ENCODE data around the gene C1orf216.
"Not testable (repeated sequence)": the region's sequence is repeated elsewhere in the genome, so short reads cannot be mapped to it uniquely, and the experiment has no call there.

Gene C1orf216

DNA sequence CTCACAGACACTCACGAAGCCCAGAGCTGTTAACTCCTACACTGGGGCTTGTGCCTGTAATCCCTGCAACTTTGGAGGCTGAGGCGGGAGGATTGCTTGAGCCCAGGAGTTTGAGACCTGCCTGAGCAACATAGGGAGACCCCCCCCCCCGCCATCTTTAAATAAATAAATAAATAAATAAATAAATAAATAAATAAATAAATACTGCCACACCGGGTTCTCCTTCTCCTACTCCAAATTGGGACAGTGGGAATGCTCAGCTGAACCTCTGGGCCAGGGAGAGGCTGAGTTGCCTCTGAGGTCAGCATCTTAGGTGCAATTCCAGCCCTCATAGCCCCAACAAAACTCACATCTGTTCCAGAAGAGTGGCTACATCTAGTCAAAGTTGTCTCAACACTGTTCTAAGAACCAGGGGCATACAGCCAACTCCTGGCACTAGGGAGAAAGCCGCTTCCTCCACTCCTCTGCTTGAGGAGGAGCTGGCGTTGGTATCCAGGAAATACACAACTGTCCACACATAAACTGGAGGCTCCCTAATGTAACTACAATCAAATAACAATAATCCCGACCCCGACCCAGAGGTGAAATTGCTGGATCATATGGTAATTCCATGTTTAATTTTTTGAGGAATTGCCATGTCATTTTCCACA, 27.0 kb downstream of the C1orf216 start:
- Histone ChIP-seq H3K36me3 (ENCODE audit: low read length) (no peaks in the 10 kb centered on the region), H4K20me1 (ENCODE audit: low read depth, low read length) (no peaks in the 10 kb centered on the region), H3K9ac (ENCODE audit: low read length) (no peak overlapping the region), H3K27me3 (ENCODE audit: low read length) (no peaks in the 10 kb centered on the region), H3F3A (ENCODE audit: insufficient read depth) (no peaks in the 10 kb centered on the region), H2AFZ (ENCODE audit: low read depth, low read length, severe bottlenecking) (no peak overlapping the region), H3K9me3 (ENCODE audit: insufficient read depth, low read length) (no peaks in the 10 kb centered on the region), H3K27ac (ENCODE audit: low read depth, low read length) (no peak overlapping the region), H3K79me2 (ENCODE audit: insufficient read depth, low read length) (no peaks in the 10 kb centered on the region), H3K4me3 (ENCODE audit: insufficient read depth, low read length, poor library complexity, severe bottlenecking) (no peak overlapping the region), H3K4me2 (ENCODE audit: low read depth, low read length, poor library complexity, severe bottlenecking) (no peak overlapping the region), H3K9me2 (replicated peaks; ENCODE audit: insufficient read depth, low read length) (no peaks in the 10 kb centered on the region)
- TF ChIP-seq, protein P1, sequence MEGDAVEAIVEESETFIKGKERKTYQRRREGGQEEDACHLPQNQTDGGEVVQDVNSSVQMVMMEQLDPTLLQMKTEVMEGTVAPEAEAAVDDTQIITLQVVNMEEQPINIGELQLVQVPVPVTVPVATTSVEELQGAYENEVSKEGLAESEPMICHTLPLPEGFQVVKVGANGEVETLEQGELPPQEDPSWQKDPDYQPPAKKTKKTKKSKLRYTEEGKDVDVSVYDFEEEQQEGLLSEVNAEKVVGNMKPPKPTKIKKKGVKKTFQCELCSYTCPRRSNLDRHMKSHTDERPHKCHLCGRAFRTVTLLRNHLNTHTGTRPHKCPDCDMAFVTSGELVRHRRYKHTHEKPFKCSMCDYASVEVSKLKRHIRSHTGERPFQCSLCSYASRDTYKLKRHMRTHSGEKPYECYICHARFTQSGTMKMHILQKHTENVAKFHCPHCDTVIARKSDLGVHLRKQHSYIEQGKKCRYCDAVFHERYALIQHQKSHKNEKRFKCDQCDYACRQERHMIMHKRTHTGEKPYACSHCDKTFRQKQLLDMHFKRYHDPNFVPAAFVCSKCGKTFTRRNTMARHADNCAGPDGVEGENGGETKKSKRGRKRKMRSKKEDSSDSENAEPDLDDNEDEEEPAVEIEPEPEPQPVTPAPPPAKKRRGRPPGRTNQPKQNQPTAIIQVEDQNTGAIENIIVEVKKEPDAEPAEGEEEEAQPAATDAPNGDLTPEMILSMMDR (IDR thresholded peaks at IDR 0.05; ENCODE audit: insufficient read depth, low read length, poor library complexity, severe bottlenecking) = no peak
- TF ChIP-seq EZH2phosphoT487 (conservative IDR thresholded peaks at IDR 0.05; ENCODE audit: low read length) = no peak

DNA sequence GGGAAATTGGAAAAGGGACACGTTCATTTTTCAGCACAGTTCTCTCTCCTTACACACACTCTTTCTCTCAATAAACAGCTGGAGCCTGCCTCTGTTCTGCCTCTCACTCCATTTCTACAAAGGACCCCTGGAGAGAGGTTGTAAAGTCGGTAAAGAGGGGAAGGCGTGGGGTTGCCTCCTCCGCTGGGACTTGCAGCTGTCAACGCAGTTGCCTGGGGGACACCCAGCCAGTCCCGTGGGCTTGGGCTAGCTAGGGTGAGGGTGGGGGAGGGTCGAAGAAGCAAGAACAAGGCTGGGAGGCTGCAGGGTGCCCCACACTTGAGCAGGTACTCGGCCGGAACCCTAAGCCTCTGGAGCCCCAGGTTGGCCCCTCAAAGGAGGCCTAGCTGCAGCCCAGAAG, 27.6 kb downstream of the C1orf216 start:
- H3K9me3 ChIP-seq (ENCODE audit: insufficient read depth, low read length) = no peaks in the 10 kb centered on the region
- no peak for TF ChIP-seq EZH2phosphoT487 (conservative IDR thresholded peaks at IDR 0.05; ENCODE audit: low read length)
- TF ChIP-seq, protein P1 (IDR thresholded peaks at IDR 0.05; ENCODE audit: insufficient read depth, low read length, poor library complexity, severe bottlenecking) = no peak
- no peak overlapping the region for H3K4me2 ChIP-seq (ENCODE audit: low read depth, low read length, poor library complexity, severe bottlenecking)
- H2AFZ ChIP-seq (ENCODE audit: low read depth, low read length, severe bottlenecking) = no peak overlapping the region
- no peaks in the 10 kb centered on the region for H3K36me3 ChIP-seq (ENCODE audit: low read length)
- H3K9ac ChIP-seq (ENCODE audit: low read length) = no peak overlapping the region
- no peak overlapping the region for H3K27ac ChIP-seq (ENCODE audit: low read depth, low read length)
- H3F3A ChIP-seq (ENCODE audit: insufficient read depth) = no peaks in the 10 kb centered on the region
- H3K27me3 ChIP-seq (ENCODE audit: low read length) = no peaks in the 10 kb centered on the region
- H4K20me1 ChIP-seq (ENCODE audit: low read depth, low read length) = no peaks in the 10 kb centered on the region
- H3K79me2 ChIP-seq (ENCODE audit: insufficient read depth, low read length) = no peaks in the 10 kb centered on the region
- no peaks in the 10 kb centered on the region for H3K9me2 ChIP-seq (replicated peaks; ENCODE audit: insufficient read depth, low read length)
- H3K4me3 ChIP-seq (ENCODE audit: insufficient read depth, low read length, poor library complexity, severe bottlenecking) = no peak overlapping the region

DNA sequence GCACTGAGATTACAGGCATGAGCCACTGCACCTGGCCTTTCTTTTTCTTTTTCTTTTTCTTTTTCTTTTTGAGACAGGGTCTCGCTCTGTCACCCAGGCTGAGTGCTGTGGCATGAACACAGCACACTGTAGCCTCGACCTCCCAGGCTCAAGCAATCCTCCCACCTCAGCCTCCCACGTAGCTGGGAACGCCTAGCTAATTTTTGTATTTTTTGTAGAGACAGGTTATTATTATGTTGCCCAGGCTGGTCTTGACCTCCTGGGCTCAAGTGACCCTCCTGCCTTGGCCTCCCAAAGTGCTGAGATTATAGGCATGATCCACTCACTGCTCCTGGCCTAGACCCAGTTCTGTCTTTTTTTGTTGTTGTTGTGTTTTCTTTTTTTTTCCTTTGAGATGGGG, 28.6 kb downstream of the C1orf216 start:
- not testable (repeated sequence) for H3F3A ChIP-seq (ENCODE audit: insufficient read depth); H3K4me2 ChIP-seq (ENCODE audit: low read depth, low read length, poor library complexity, severe bottlenecking); H4K20me1 ChIP-seq (ENCODE audit: low read depth, low read length); H3K27me3 ChIP-seq (ENCODE audit: low read length); H3K9me2 ChIP-seq (replicated peaks; ENCODE audit: insufficient read depth, low read length); H2AFZ ChIP-seq (ENCODE audit: low read depth, low read length, severe bottlenecking); H3K4me3 ChIP-seq (ENCODE audit: insufficient read depth, low read length, poor library complexity, severe bottlenecking); H3K36me3 ChIP-seq (ENCODE audit: low read length); H3K79me2 ChIP-seq (ENCODE audit: insufficient read depth, low read length); H3K27ac ChIP-seq (ENCODE audit: low read depth, low read length); H3K9ac ChIP-seq (ENCODE audit: low read length); H3K9me3 ChIP-seq (ENCODE audit: insufficient read depth, low read length)

DNA sequence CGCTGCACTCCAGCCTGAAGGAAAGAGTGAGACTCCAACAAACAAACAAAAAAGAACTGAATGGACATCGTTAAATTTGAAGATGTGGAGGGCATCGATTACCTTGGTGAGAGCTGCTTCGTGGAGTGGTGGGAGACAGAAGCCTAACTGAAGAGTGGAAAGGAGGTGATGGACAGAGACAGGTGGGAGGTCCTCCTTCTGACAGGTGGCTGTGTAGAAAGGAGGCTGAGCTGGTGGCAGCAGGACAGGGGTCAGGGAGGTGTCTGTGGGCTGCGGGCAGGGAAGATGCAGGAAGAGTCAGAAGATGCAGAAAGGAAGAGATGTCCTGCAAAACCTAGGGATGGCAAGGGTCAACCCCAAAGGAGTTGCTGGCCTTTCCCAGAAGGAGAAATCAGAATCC, 30.5 kb downstream of the C1orf216 start:
- Histone ChIP-seq H3K27me3 (ENCODE audit: low read length) (no peaks in the 10 kb centered on the region), H3K9me2 (replicated peaks; ENCODE audit: insufficient read depth, low read length) (no peaks in the 10 kb centered on the region), H4K20me1 (ENCODE audit: low read depth, low read length) (no peaks in the 10 kb centered on the region), H3K27ac (ENCODE audit: low read depth, low read length) (no peak overlapping the region), H2AFZ (ENCODE audit: low read depth, low read length, severe bottlenecking) (no peak overlapping the region), H3K9ac (ENCODE audit: low read length) (no peak overlapping the region), H3F3A (ENCODE audit: insufficient read depth) (no peaks in the 10 kb centered on the region), H3K79me2 (ENCODE audit: insufficient read depth, low read length) (no peaks in the 10 kb centered on the region), H3K9me3 (ENCODE audit: insufficient read depth, low read length) (no peaks in the 10 kb centered on the region), H3K4me2 (ENCODE audit: low read depth, low read length, poor library complexity, severe bottlenecking) (no peak overlapping the region), H3K4me3 (ENCODE audit: insufficient read depth, low read length, poor library complexity, severe bottlenecking) (no peak overlapping the region), H3K36me3 (ENCODE audit: low read length) (no peaks in the 10 kb centered on the region)
- no peak for TF ChIP-seq EZH2phosphoT487 (conservative IDR thresholded peaks at IDR 0.05; ENCODE audit: low read length)
- TF ChIP-seq, protein P1 (IDR thresholded peaks at IDR 0.05; ENCODE audit: insufficient read depth, low read length, poor library complexity, severe bottlenecking) = no peak

Data from SU-DHL-6 (cell line).